ENCODE data around the gene YWHAG. TPM values are rescaled to one million over a fixed set of nuclear protein-coding genes. Genes with fewer than 3 reads are reported as not detected.

YWHAG gene
- total RNA-seq, 4 donors from 2014 or later = 49.8 to 86.2 (median 70.3) TPM

DNA sequence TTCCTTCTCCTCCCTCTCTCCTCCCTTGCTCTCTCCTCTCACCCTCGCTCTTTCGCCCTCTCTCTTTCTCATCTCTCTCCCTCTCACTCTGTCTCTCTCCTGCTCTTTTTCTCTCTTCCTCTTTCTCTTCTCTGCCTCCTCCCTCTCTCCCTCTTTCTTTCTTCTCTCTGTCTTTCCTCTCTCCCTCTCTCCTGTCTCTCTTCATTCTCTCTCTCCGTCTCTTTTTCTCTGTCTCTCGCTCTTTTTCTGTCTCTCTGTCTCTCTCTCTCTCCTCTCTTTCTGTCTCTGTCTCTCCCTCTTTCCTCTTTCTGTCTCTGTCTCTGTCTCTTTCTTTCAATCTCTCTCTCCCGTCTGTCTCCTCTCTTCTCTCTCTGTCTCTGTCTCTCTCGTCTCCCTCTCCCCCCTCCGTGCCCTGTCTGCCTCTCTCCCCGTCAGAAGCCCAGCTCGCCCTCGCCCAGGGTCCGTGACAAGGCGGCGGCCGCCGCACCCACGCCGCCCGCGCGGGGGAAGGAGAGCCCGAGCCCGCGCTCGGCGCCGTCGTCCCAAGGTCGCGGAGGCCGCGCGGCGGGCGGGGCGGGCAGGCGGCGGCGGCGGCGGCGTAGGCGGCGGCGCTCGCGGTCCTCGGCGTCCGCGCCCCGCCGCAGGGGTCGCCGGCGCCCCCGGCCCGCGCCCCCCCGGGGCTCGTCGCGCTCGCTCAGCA is 77.6 kb downstream of the YWHAG start:
- no peak overlapping the region for H3K27ac ChIP-seq
- H3K27me3 ChIP-seq = peaks cover 64% of the 10 kb centered on the region
- 16 to 62% methylated on average over 2 to 7 of the region's 63 CpGs for WGBS, 2 donors (ENCODE audit: low coverage in 1 of 2)

DNA sequence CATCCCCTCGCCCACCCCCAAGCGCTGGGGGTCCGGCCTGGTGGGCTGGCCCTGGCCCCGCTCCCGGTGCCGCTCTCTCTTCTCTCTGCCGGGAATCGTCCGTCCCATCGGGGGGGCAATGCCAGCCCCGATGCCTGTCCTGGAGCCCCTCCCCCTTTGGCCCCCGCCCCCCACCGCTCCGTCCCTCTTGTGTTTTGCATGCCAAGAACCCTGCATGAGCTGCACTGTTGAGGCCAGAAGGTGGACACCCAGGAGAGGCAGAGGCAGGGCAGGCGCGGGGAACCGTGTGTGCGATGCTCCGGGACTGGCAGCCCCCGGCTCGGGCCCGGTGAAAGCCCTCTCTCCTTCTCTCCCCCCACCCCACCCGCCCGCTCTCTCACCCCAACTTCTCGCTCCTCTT is 78.4 kb downstream of the YWHAG start:
- Histone ChIP-seq H3K27me3 (peaks cover 70% of the 10 kb centered on the region), H3K36me3 (no peaks in the 10 kb centered on the region), H3K4me1 (peaks cover 0 to 27% (median 0%) of the 10 kb centered on the region in 3 donors), H3K9me3 (no peaks in the 10 kb centered on the region), H3K27ac (no peak overlapping the region), H3K4me3 (no peak overlapping the region)
- TF ChIP-seq POLR2AphosphoS5 (IDR thresholded peaks at IDR 0.05) = no peak
- TF ChIP-seq, protein P1, sequence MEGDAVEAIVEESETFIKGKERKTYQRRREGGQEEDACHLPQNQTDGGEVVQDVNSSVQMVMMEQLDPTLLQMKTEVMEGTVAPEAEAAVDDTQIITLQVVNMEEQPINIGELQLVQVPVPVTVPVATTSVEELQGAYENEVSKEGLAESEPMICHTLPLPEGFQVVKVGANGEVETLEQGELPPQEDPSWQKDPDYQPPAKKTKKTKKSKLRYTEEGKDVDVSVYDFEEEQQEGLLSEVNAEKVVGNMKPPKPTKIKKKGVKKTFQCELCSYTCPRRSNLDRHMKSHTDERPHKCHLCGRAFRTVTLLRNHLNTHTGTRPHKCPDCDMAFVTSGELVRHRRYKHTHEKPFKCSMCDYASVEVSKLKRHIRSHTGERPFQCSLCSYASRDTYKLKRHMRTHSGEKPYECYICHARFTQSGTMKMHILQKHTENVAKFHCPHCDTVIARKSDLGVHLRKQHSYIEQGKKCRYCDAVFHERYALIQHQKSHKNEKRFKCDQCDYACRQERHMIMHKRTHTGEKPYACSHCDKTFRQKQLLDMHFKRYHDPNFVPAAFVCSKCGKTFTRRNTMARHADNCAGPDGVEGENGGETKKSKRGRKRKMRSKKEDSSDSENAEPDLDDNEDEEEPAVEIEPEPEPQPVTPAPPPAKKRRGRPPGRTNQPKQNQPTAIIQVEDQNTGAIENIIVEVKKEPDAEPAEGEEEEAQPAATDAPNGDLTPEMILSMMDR (IDR thresholded peaks at IDR 0.05) = no peak
- TF ChIP-seq POLR2A (IDR thresholded peaks at IDR 0.05) = no peak
- no peak for TF ChIP-seq EP300 (IDR thresholded peaks at IDR 0.05)
- WGBS, 2 donors (ENCODE audit: low coverage in 1 of 2) = 7 to 22% methylated on average over 10 to 14 of the region's 25 CpGs
- no peak for ATAC-seq

More for the DNA sequence above, 77.6 kb downstream of the YWHAG start:
- H3K36me3 ChIP-seq = no peaks in the 10 kb centered on the region
- peaks cover 0 to 27% (median 0%) of the 10 kb centered on the region in 3 donors for H3K4me1 ChIP-seq
- peak; percentile 37 for ATAC-seq
- no peaks in the 10 kb centered on the region for H3K9me3 ChIP-seq
- TF ChIP-seq POLR2AphosphoS5 (IDR thresholded peaks at IDR 0.05) = no peak
- TF ChIP-seq POLR2A (IDR thresholded peaks at IDR 0.05) = no peak
- H3K4me3 ChIP-seq = peak overlapping the region in 1 of 2 donors; percentile 60

DNA sequence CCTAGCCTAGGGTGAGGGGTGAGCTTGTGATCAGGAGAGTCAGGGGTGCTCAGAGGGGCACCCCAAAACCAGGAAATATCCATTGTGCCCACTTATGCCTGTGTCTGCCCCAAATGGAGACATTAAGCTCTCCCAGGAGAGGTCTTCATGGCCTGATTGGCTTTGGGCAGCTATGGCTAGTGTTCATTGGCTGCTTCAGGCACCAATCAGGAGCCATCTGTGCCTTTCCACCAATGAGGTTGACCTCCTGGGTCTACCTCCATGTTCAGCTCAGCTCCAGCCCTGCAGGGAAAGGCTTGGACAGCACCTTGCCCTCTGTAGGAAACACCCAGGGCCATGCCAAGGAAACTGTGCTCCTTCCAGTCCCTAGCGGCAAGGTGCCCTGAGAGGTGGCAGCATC is 80.3 kb downstream of the YWHAG start:
- TF ChIP-seq, protein P1 (IDR thresholded peaks at IDR 0.05) = no peak
- TF ChIP-seq EP300 (IDR thresholded peaks at IDR 0.05) = no peak
- no peak for TF ChIP-seq POLR2A (IDR thresholded peaks at IDR 0.05)
- TF ChIP-seq POLR2AphosphoS5 (IDR thresholded peaks at IDR 0.05) = no peak
- H3K27ac ChIP-seq = no peak overlapping the region
- no peaks in the 10 kb centered on the region for H3K9me3 ChIP-seq
- 80% methylated on average over 1 of the region's 1 CpG; no CpG with 5 or more reads in 1 of the 2 donors for WGBS, 2 donors (ENCODE audit: low coverage in 1 of 2)
- no peak overlapping the region for H3K4me3 ChIP-seq
- H3K27me3 ChIP-seq = peaks cover 76% of the 10 kb centered on the region
- H3K4me1 ChIP-seq = peaks cover 0 to 25% (median 0%) of the 10 kb centered on the region in 3 donors
- ATAC-seq = no peak
- H3K36me3 ChIP-seq = no peaks in the 10 kb centered on the region

Other genes with a start within 250 kb of the YWHAG start
- 1 to 10 TPM; 1.6 to 4.1 (median 2.8) TPM for gene SRRM3, start 157.1 kb downstream of the YWHAG start, total RNA-seq
- gene HSPB1, start 56.3 kb downstream of the YWHAG start, total RNA-seq = 1,000 to 10,000 TPM in 2 of 4 donors, 100 to 1,000 TPM in 2; 880 to 2,548 (median 1,000) TPM
- gene SSC4D, start 50.7 kb upstream of the YWHAG start, total RNA-seq = 1 to 10 TPM in 2 of 4 donors, under 1 TPM in 1, not detected in 1; 0.47 to 1.4 (median 1.1) TPM
- gene ZP3, start 66.0 kb upstream of the YWHAG start, total RNA-seq = 1 to 10 TPM in 1 of 4 donors, under 1 TPM in 3; 0.20 to 4.7 (median 0.31) TPM
- 10 to 100 TPM; 15.4 to 28.6 (median 24.8) TPM for gene DTX2, start 102.7 kb upstream of the YWHAG start, total RNA-seq
- gene UPK3B, start 151.6 kb upstream of the YWHAG start, total RNA-seq = under 1 TPM in 2 of 4 donors, not detected in 2; 0.40 to 0.81 TPM
- gene SPDYE16, start 184.3 kb upstream of the YWHAG start, total RNA-seq = 1 to 10 TPM in 1 of 4 donors, under 1 TPM in 2, not detected in 1; 0.42 to 3.7 (median 0.94) TPM